Endothelial cell of umbilical vein (primary cell): Measurements from ENCODE around the gene PIK3CG.

ENCODE experiments used
- EZH2 ChIP-seq: IDR thresholded peaks from 2 replicates; pipeline ENCODE4 v1.6.1; 2012; ENCODE audit warnings: borderline replicate concordance, low read depth, mild to moderate bottlenecking, moderate library complexity, low read length, inconsistent platforms; ENCODE audit not compliant: severe bottlenecking
- FOS ChIP-seq: IDR thresholded peaks from 2 replicates; pipeline ENCODE4 v1.6.1; 2011; ENCODE audit warnings: mild to moderate bottlenecking, low read length, moderate library complexity, borderline replicate concordance; ENCODE audit not compliant: insufficient read depth
- POLR2A ChIP-seq: IDR thresholded peaks from 2 replicates; pipeline ENCODE4 v1.6.1; 2012; ENCODE audit warnings: low read depth, mild to moderate bottlenecking, control low read depth, low read length
- TF ChIP-seq, protein P1 (sequence below), 2 donors: IDR thresholded peaks; 1 replicate in 1 of 2; 2 replicates in 1 of 2; pipeline ENCODE4 v1.5.1; 2011; ENCODE audit warnings: low read length in 2 of 2, mild to moderate bottlenecking in 2 of 2, moderate library complexity in 2 of 2, control low read depth in 1 of 2, inconsistent platforms in 1 of 2, low read depth in 1 of 2; ENCODE audit not compliant: insufficient read depth in 1 of 2; ENCODE audit errors: extremely low read depth in 1 of 2
- TF ChIP-seq, protein P2 (sequence below): IDR thresholded peaks from 2 replicates; pipeline ENCODE4 v1.6.1; 2011; ENCODE audit not compliant: insufficient read depth, insufficient read length

DNA sequence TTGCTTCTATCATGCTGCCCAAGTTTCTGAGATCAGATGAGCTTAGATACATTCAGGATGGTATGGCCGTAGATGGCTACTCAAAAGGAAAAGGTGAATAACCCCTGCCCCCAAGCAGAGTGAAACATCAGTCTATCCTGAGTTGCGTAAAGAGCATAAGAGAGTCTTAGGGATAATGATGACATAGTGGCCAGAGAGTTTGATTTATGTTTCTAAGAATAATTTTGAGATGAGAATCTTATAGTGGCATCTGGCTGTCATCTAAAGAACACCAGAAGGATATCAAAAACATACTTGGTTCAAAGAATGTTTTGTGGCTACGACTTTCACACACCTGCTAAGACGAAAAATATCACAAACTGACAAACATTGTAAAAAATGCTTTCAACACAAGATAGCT, 20.6 kb downstream of the PIK3CG start:
- TF ChIP-seq, protein P1, sequence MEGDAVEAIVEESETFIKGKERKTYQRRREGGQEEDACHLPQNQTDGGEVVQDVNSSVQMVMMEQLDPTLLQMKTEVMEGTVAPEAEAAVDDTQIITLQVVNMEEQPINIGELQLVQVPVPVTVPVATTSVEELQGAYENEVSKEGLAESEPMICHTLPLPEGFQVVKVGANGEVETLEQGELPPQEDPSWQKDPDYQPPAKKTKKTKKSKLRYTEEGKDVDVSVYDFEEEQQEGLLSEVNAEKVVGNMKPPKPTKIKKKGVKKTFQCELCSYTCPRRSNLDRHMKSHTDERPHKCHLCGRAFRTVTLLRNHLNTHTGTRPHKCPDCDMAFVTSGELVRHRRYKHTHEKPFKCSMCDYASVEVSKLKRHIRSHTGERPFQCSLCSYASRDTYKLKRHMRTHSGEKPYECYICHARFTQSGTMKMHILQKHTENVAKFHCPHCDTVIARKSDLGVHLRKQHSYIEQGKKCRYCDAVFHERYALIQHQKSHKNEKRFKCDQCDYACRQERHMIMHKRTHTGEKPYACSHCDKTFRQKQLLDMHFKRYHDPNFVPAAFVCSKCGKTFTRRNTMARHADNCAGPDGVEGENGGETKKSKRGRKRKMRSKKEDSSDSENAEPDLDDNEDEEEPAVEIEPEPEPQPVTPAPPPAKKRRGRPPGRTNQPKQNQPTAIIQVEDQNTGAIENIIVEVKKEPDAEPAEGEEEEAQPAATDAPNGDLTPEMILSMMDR (IDR thresholded peaks at IDR 0.05; ENCODE audit: extremely low read depth in 1 of 2, insufficient read depth in 1 of 2, low read depth in 1 of 2, low read length in 2 of 2): no peak
- TF ChIP-seq FOS: no peak
- no peak for TF ChIP-seq POLR2A
- TF ChIP-seq, protein P2, sequence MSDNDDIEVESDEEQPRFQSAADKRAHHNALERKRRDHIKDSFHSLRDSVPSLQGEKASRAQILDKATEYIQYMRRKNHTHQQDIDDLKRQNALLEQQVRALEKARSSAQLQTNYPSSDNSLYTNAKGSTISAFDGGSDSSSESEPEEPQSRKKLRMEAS: no peak
- no peak for TF ChIP-seq EZH2
